A673 (cell line): ENCODE data around the gene PLA2G2E. TPM values are rescaled to one million over a fixed set of nuclear protein-coding genes. Genes with fewer than 3 reads are reported as not detected.

ENCODE experiments used
- BruUV-seq: library from RNA; stranded (reverse); fragments of 400-500 nt; replicated peaks from 2 replicates; lab custom pipeline; 2021; lab: Mats Ljungman, UMichigan
- CTCF ChIA-PET: fragments of 300-600 bp; sonication (Branson Sonifier 250); formaldehyde crosslinking; loops from one replicate; lab custom pipeline; 2022; ENCODE audit warnings: antibody characterized with exemption; lab: Charles Lee
- POLR2A ChIA-PET: fragments of 300-600 bp; sonication (Branson Sonifier 250); formaldehyde crosslinking; loops from one replicate; lab custom pipeline; 2022; ENCODE audit warnings: antibody characterized with exemption; ENCODE audit not compliant: low non-redundant PET; lab: Charles Lee
- DNase-seq: peaks from one replicate; pipeline ENCODE4 v3.0.0-alpha.2; 2015; ENCODE audit warnings: low spot score
- H3K27ac ChIP-seq: fragments of 200-600 bp; sonication (generic); 2 replicates; pipeline ENCODE4 v1.5.1; 2016; ENCODE audit warnings: mixed run types, low read depth, mild to moderate bottlenecking, mixed read lengths, antibody characterized with exemption, low read length; ENCODE audit not compliant: poor library complexity, severe bottlenecking
- H3K27me3 ChIP-seq: fragments of 200-600 bp; sonication (generic); replicated peaks from 2 replicates; pipeline ENCODE4 v1.6.1; 2017; ENCODE audit warnings: mixed run types, low read depth, mild to moderate bottlenecking, mixed read lengths, antibody characterized with exemption, low read length; ENCODE audit not compliant: insufficient read depth, poor library complexity
- H3K36me3 ChIP-seq: fragments of 200-600 bp; sonication (generic); 2 replicates; pipeline ENCODE4 v1.6.1; 2016; ENCODE audit warnings: mixed run types, mild to moderate bottlenecking, mixed read lengths, antibody characterized with exemption, low read length; ENCODE audit not compliant: insufficient read depth, poor library complexity, severe bottlenecking
- H3K4me1 ChIP-seq: fragments of 200-600 bp; sonication (generic); 2 replicates; pipeline ENCODE4 v1.6.1; 2017; ENCODE audit warnings: mixed run types, mild to moderate bottlenecking, mixed read lengths, antibody characterized with exemption, low read length; ENCODE audit not compliant: insufficient read depth, poor library complexity, severe bottlenecking
- H3K4me3 ChIP-seq: fragments of 200-600 bp; sonication (generic); 2 replicates; pipeline ENCODE4 v1.5.1; 2016; ENCODE audit warnings: low read depth, mixed run types, mild to moderate bottlenecking, mixed read lengths, low read length; ENCODE audit not compliant: poor library complexity, severe bottlenecking
- H3K9me3 ChIP-seq: fragments of 200-600 bp; sonication (generic); 2 replicates; pipeline ENCODE4 v1.6.1; 2016; ENCODE audit warnings: mixed run types, low read depth, mild to moderate bottlenecking, mixed read lengths, antibody characterized with exemption, low read length; ENCODE audit not compliant: poor library complexity, severe bottlenecking
- EZH2 ChIP-seq: fragments of 200-600 bp; sonication (generic); IDR thresholded peaks from 2 replicates; pipeline ENCODE4 v1.6.1; 2017; ENCODE audit warnings: borderline replicate concordance, low read depth, mild to moderate bottlenecking, mixed read lengths, antibody characterized with exemption, low read length; ENCODE audit not compliant: poor library complexity, severe bottlenecking
- intact Hi-C: fragments of 100-400 bp; cut with micrococcal nuclease; formaldehyde crosslinking; loops from one replicate; pipeline ENCODE4 v1.10.0; 2022; ENCODE audit not compliant: unreplicated experiment
- total RNA-seq: library from RNA; stranded (reverse); gene quantifications from 2 replicates; pipeline ENCODE4 v1.2.3, GENCODE V29; 2021
- TF ChIP-seq, protein P1 (sequence below): fragments of 300-800, 200-600 bp; sonication (generic); conservative IDR thresholded peaks from 2 replicates; pipeline ENCODE4 v1.5.1; 2017; ENCODE audit warnings: low read depth, mild to moderate bottlenecking, antibody characterized with exemption, low read length, moderate library complexity, mixed read lengths

Gene PLA2G2E
- total RNA-seq, 1 experiment from 2014 or later: not detected

DNA sequence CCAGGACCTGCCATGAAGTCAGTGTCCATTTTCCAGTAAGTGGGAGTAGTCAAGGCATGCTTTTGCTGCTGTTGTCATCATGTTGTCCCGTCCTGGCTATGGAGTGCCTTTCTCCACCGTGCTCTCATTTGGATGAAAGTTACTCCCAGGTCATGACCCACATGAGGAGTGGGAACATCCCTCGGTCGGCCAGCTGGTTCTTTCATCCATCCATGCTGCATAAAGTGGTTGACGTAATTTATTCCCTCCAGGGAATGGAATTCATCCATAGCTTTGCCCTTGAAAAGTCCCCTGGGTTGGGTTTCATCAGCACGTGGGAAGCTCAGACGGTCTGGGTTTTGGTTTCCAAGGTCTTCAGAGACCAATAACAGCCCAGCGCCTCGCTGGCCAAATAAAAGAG is 44.4 kb upstream of the PLA2G2E start:
- DNase-seq: no peak
- peaks cover 4% of the 10 kb centered on the region for H3K4me1 ChIP-seq
- ChIA-PET CTCF (no interaction called here), POLR2A (no interaction called here)
- no TSS peak for BruUV-seq
- H3K9me3 ChIP-seq: no peaks in the 10 kb centered on the region
- TF ChIP-seq, protein P1, sequence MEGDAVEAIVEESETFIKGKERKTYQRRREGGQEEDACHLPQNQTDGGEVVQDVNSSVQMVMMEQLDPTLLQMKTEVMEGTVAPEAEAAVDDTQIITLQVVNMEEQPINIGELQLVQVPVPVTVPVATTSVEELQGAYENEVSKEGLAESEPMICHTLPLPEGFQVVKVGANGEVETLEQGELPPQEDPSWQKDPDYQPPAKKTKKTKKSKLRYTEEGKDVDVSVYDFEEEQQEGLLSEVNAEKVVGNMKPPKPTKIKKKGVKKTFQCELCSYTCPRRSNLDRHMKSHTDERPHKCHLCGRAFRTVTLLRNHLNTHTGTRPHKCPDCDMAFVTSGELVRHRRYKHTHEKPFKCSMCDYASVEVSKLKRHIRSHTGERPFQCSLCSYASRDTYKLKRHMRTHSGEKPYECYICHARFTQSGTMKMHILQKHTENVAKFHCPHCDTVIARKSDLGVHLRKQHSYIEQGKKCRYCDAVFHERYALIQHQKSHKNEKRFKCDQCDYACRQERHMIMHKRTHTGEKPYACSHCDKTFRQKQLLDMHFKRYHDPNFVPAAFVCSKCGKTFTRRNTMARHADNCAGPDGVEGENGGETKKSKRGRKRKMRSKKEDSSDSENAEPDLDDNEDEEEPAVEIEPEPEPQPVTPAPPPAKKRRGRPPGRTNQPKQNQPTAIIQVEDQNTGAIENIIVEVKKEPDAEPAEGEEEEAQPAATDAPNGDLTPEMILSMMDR: no peak
- no peak for TF ChIP-seq EZH2
- H3K27me3 ChIP-seq: peaks cover 20% of the 10 kb centered on the region
- intact Hi-C loops: no loop called here
- no peak overlapping the region for H3K27ac ChIP-seq
- no peaks in the 10 kb centered on the region for H3K36me3 ChIP-seq
- no peak overlapping the region for H3K4me3 ChIP-seq

DNA sequence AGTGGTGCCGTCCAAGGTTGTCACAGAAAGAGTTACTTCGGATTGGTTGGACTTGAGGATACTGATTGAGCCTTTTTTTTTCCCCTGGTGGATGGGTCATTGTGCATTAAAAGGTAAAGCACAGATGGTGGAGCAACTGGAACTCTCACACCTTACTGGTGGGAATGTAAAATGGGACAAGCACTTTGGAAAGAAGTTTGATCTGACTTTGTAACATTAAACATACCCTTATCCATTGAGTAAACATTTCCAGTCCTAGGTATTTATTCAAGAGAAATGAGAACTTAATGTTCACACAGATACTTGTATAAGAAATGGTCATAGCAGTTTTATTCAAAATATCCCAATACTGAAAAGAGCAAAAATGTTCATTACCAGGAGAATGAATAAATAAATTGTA is 41.1 kb upstream of the PLA2G2E start:
- POLR2A ChIA-PET: no interaction called here

DNA sequence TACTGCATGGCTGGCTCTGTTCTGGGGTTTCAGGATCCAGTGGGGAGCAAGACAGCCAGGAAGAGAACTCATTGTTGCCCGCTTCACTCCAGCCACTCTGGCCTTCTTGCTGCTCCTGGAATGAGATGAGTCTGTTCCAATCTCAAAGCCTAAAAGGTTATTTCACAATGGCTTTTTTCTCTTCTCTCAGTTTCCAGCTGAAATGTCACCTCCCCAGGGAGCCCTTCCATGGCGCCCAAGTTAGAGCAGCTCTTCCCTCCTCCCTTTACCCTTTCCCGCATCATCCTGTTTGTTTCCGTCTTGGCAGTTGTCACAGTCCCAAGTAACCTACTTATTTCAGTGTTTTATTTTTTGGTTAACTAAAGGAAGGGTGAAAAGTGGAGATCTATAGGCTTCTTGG is 40.2 kb upstream of the PLA2G2E start:
- H3K9me3 ChIP-seq: no peaks in the 10 kb centered on the region

More for the DNA sequence above, 41.1 kb upstream of the PLA2G2E start:
- TF ChIP-seq, protein P1: no peak
- no peak for TF ChIP-seq EZH2
- peaks cover 20% of the 10 kb centered on the region for H3K27me3 ChIP-seq
- H3K9me3 ChIP-seq: no peaks in the 10 kb centered on the region
- intact Hi-C loops: no loop called here
- H3K4me1 ChIP-seq: no peaks in the 10 kb centered on the region
- no peaks in the 10 kb centered on the region for H3K36me3 ChIP-seq
- no peak overlapping the region for H3K27ac ChIP-seq
- no peak overlapping the region for H3K4me3 ChIP-seq
- CTCF ChIA-PET: no interaction called here
- DNase-seq: no peak
- BruUV-seq: no TSS peak

More for the DNA sequence above, 40.2 kb upstream of the PLA2G2E start:
- H3K27ac ChIP-seq: no peak overlapping the region
- POLR2A ChIA-PET: no interaction called here
- TF ChIP-seq, protein P1: no peak
- TF ChIP-seq EZH2: no peak
- H3K27me3 ChIP-seq: peaks cover 20% of the 10 kb centered on the region
- H3K4me1 ChIP-seq: no peaks in the 10 kb centered on the region
- no TSS peak for BruUV-seq
- H3K36me3 ChIP-seq: no peaks in the 10 kb centered on the region
- no peak for DNase-seq
- intact Hi-C loops: no loop called here
- H3K4me3 ChIP-seq: no peak overlapping the region
- CTCF ChIA-PET: no interaction called here
